ENCODE measurements around the gene CIAO2B. TPM values are rescaled to one million over a fixed set of nuclear protein-coding genes. Genes with fewer than 3 reads are reported as not detected.
"Not testable (repeated sequence)": the region's sequence is repeated elsewhere in the genome, so short reads cannot be mapped to it uniquely, and the experiment has no call there.

Gene CIAO2B
- polyA plus RNA-seq, 4 donors, result 79.0 to 120 (median 90.3) TPM

DNA sequence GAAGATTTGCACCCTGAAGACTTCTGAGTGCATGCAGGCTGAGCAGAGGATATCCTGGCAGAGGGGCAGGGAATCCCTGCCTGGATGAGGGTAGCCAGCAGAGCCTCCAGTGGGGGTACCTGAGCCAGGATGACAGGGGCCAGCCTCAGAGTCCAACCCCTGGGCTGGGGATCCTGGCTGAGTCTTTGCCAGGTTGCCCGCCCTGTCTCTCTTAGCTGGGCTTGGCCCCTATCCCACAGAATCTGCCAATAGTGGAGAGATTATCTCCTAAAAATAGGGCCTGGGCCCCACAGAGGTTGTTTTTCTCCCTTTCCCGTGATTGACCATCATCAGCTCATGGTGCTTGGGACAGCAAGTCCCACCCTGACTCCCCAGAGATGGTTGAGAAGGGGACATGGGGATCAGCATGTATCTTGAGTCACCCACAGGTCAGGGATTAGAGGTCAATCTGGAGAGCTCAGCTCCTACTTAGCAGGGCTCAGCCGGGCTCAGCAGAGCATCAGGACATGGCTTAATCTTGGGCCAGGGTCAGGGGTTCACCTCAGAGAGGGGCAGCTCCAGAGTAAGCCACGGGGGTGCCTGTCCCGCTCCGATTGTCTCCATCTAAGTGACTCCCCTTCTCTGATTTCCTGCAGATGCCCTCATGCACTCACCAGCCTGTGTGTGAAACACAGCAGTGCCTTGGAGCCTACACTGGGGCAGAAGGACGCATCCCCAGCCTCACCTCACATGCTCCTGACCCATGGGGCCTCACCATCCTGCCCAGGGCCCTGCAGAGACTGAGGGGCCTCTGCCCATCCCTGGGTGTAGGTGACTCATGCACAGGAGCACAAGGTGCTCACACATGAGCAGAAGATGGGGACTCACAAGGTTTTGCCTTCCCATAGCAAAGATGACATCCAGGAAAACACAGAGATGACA is 27.0 kb downstream of the CIAO2B start:
- no peak for DNase-seq (ENCODE audit: low read depth in 4 of 4, low spot score in 3 of 4)

DNA sequence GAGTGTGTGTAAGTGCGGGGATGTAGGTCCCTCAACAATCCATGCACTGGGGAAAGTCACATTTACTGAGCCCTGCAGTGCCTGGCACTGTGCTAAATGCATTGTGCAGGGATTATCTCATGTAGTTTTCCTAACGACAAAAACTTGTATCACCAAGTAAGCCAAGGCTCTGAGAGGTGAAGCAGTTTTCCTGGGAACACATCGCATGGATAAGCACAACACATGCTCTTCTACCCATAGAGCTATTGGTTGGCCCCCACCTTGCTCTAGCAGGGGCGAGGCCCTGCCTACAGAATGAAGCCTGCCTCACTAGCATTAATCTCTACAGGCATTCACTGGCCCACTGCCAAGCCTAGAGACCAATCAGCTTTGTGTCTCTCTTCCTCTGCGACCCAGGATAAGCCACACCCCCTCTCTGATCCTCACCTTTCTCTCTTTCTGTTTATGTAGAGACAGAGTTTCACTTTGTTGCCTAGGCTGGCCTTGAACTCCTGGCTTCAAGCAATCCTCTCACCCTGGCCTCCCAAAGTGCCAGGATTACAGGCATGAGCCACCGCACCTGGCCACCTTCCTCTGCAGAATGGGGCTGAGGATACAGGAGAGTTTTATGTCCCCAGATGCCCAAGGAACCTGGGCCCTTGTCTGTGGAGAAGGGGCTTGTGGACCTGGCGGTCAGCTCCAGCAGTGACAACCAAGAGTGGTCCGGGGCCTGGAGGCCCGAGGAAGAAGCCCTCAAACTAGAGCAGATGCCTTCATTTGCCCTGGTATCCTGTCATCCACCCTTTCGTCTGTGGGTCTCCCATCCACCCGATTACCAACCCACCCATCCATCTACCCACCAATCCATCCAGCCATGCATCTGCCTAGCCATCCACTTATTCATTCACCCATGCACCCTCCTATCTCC is 28.3 kb downstream of the CIAO2B start:
- peak in 2 of 4 donors; percentile 58 to 65 for DNase-seq (ENCODE audit: low read depth in 4 of 4, low spot score in 3 of 4)

DNA sequence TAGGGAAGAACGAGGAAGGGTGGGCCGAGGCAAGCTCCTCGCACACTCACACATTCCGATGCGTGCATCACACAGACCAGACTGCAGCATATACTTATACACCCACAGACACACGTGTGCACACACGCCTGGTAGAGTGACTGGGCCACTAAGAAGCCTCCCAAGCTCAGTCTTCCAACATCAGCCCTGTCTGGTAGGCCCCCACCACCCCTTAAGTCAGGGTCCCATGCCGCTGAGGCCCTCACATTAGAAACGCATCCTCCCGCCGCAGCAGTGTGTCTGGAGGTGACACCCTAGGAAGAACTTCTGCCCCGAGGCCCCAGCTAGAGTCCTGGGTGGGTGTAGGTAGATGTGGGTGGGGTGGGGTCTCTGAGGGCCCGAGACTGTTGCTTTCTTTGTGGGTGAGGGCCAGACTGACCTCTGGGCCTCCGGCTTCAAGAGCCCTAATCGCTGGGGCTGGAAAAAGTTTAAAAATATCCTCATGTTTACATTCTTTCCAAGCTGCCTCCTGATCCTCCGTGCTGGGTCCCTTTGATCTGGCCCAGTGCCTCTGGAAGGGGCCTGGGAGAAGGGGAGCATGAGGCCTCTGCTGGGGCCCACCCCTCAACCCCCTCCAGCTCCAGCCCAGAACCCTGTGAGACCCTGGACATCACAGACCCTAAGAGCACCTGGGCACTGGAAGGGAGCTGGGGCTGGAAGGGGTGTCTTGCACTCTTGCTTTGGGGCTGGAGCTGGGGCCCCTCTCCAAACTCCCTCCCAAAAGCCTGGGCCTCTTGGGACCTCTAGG is 29.2 kb downstream of the CIAO2B start:
- DNase-seq (ENCODE audit: low read depth in 4 of 4, low spot score in 3 of 4), result no peak

DNA sequence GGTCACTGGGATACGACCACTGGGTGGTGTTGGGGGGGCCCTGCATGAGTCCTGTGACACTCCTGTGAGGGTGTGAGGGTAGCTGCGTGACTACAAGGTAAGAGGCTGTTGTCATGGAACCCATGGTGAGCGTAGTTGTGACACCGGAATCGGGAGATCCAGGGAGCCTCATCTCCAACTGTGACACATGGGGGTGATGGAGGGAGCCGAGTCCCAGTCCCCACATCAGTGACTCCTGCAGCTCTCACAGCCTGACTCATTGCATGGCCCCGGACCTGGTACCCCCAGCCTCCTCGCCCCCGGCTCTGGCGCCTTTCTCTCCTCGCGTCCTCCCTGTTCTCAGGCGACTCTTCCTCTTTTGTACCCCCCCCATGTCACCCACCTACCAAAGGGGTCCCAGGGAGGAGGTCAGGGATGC is 29.8 kb downstream of the CIAO2B start:
- DNase-seq (ENCODE audit: low read depth in 4 of 4, low spot score in 3 of 4), result no peak

DNA sequence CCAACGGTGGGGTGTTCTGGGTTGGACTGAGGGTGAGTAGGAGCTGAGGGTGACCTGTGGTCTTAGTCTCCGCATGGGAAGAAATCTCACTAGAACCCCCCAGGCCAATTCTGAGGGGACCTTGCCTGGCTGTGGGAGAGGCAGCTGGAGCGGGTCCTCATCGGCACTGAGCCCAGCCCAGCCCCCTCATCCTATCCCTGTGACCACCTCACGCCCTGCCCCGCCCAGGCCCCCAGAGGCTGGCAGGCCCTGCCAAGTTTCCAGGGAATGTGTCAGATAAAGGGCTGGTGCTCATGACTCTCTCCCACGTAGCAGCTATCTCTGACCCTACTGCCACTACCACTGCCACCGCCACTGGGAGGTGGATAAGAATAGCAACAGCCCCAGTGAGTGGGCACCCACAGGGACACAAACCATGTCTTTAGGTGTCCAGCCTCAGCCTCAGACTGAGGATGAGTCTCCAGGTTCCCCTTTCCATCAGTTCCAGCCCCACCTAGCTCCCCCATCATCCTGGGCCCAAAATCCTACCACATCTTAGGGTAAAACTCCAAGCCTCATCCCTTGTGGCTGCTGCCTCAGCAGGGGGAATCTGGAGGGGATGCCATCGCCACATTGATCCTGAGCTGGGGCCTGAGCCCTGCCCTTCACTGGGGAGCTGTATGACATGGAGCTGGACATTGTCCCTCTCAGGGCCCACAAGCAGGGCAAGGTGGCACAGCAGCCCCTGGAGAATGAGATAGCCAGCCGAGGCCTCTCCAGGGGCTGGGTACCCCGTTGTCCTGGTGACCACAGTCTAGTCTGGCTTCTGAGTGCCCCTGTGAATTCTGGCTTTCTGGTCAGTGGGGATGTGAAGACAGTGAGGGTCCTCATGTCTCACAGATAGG is 30.4 kb downstream of the CIAO2B start:
- no peak for DNase-seq (ENCODE audit: low read depth in 4 of 4, low spot score in 3 of 4)

DNA sequence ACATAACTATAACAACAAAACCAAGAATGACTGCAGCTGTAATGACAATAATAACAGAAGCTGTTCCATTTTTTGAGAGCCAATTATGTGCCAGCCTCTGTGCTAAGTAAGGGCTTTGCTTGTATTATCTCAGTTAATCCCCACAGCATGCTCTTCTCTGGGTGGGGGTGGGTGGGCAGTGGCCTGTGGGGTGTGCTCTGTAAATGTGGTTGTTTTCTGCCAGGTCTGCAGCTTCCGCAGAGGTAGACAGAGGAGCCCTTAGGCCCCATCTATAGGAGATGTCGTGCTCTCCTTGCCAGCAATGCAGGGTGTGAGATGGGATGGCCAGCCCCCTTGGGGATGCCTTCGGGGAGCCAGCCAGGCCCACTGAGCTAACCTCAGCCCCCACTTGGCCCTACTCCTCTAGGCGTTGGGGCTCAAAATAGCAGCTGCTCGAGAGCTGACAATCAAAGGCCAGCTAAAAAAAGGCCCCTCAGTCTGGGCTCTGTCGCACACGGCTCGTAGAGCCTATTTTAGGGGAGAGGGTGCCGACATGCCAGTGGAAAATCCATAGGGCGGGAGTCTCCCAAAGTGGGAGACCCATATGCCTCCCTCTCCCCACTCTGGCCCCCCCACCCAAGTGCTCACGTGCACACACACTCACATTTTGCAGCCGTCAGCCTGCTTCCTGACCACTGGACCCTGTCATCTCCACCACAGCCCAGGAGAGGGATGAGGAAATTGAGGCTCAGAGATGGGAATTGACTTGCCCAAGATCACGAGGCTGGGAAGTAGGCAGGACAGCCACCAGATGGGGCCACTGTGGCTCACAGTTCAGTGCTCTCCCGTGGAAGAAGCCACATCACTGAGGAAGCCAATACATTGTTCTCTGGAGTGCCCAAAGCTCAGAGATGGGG is 31.3 kb downstream of the CIAO2B start:
- no peak for DNase-seq (ENCODE audit: low read depth in 4 of 4, low spot score in 3 of 4)

DNA sequence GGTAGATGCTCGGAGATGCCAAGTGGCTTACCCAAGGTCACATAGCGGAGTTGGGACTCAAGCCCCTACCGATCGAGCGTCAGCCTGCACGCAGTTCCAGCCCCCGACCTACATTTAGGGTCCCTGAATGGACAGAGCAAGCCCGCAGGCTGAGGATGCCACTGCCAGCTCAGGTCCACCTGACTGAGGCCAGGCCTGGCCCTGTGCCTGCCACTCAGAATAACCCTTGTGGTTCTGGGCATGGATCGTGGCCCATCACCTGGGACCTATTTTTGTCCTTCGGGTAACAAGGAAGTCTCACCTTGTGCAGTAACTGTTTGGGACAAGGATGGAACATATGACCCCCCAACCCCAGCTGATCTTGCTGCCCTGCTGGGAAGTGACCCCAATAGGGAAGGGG is 32.6 kb downstream of the CIAO2B start:
- DNase-seq (ENCODE audit: low read depth in 4 of 4, low spot score in 3 of 4), result no peak

DNA sequence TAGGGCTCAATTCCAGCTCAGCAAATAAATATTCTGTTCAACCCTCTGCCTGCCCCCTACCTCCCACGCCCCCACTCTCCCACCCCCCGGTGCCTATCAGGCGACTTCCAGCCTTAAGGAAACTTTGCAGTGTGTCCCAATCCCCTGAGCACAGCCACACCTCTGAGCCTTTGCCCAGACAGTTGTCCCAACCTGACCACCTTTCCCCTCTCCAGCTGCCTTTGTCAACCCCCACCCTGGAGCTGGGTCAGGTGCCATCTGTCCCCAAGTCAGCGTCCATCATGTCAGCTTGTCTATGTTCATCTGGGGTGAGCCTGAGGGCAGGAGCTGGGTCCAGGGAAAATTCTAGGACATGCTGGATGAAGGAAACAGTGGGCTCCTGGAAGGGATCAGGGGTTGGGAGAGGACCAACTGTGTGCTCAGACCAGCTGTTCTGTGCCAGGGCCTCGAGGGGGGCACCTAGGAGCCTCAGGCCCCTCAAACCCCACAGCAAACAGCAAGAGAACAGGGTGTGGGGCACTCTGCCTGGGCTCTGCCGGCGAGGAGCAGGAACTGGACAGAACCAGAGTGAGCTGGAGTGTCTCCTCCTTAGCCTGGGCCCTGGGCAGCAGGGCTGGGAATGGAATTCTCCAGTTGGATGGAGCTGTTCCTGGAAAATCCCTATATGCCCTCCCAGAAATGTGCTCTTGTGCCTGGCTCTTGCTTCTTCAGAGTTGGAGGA is 33.3 kb downstream of the CIAO2B start:
- DNase-seq (ENCODE audit: low read depth in 4 of 4, low spot score in 3 of 4), result no peak

DNA sequence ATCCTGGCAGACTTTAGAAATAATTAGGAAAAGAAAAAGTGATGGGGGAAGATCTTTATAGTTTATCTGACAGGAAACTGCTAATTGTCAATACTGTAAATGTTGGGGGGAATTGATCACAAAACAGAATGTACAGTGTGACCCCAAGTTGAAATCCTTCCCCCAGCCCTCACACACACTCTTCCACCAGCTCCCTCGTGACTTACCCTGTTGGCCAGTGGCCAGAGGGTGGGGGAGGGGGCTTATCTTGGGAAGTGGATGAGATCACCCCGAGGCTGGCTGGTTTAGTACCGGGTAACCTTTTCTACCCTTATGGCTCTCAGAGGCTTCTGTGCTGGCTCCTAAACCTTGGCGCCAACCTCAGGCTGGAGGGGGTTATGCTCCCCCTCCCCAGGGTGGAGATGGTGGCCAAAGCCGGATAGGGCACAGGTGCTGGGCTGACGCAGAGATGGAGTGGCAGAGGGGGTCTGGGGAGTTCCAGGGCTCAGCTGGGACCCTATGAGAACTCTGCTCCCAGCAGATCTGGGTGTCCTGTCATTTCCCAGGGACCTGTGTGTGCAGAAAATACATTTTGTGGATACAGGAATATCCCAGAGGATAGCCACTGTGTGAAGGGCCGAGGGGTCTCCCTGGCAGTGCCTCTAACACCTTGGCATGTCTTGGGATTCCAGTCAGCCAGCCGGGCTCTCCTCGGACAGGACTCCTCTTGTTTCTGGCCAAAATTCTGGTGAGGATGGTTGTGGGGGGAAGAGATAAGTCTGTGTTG is 34.1 kb downstream of the CIAO2B start:
- DNase-seq (ENCODE audit: low read depth in 4 of 4, low spot score in 3 of 4), result peak in 3 of 4 donors; percentile 72 to 80 (median 79)

DNA sequence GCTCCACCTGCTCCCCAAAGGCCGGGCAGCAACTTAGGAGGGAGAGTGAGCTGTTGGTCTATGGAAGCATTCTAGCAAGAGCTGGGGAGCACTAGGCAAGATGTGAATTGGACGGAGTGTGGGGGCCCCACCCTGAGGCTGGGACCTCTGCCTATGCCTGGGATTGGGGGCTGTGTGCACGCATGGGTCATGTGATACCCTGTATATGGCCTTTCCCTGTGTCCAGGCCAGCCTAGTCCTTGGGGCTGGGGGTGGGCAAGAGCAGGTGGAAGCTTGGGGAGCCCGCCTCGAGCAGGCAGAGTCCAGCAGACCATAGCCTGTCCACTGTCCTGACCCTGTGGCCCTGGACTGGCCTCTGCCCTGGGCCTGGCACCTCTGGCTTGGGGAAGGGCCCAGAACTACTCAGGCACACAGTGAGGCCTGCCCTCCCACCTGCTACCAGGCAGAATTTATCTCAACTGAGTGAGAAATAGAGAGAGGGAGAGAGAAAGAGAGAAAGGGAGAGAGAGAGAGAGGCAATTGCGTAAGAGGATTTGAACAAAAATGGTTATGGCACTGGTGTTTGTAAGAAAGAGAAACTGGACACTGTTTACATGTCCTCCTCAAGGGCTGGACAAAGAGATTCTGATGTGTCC is 34.8 kb downstream of the CIAO2B start:
- no peak for DNase-seq (ENCODE audit: low read depth in 4 of 4, low spot score in 3 of 4)

DNA sequence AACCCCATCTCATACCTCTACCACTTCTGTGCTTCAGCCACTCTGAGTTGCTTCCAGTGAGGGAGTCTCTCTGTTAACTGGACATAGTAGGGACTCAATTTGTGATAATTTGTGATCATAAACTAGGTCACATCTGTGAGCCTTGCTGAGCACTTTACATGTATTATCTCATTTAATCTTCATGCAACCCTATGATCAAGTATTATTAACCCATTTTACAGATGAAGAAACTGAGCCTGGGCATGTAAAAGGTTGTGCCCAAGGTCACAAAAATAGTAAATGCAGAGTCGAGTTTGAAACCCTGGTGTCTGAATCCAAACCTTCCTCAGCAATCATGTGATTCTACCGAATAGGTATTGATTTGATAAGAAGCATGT is 35.3 kb downstream of the CIAO2B start:
- no peak for DNase-seq (ENCODE audit: low read depth in 4 of 4, low spot score in 3 of 4)

DNA sequence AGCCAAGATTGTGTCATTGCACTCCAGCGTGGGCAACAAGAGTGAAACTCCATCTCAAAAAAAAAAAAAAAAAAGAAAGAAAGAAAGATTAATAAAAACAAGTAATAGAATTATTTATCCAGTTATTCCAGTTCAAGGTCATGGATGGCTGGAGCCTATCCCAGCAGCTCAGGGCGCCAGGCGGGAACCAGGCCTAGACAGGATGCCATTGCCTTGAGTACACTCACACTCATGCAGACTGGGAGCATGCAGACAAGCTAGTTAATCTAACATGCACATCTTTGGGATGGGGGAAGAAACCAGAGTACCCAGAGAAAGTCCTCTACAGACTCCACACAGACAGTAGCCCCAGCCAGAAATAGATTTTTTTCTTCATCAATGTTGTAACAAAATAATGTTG is 36.0 kb downstream of the CIAO2B start:
- no peak for DNase-seq (ENCODE audit: low read depth in 4 of 4, low spot score in 3 of 4)

DNA sequence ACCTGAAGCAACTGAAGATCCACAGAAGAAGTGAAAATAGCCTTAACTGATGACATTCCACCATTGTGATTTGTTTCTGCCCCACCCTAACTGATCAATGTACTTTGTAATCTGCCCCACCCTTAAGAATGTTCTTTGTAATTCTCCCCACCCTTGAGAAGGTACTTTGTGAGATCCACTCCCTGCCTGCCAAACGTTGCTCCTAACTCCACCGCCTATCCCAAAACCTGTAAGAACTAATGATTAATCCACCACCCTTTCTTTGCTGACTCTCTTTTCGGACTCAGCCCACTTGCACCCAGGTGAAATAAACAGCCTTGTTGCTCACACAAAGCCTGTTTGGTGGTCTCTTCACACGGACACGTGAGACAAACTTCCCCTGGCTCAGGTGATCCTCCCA is 37.5 kb downstream of the CIAO2B start:
- not testable (repeated sequence) for DNase-seq (ENCODE audit: low read depth in 4 of 4, low spot score in 3 of 4)

DNA sequence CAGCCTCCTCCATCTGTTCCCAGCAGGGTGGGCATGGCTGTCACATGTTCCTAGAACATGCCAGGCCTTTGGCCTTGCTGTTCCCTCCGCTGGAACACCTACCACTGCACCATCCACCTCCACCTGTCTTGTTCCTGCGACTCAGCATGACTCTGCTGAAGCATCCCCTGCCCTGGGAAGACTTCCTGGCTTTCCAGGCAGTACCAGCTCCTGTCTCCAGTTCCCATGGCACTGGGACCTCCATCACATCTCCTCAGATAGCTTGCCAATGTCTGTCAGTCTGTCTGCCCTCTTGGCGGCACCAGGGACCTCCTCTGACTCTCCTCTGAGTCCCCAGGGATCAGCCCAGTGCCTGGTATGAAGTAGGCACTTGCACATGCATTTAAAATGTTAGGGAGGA is 38.2 kb downstream of the CIAO2B start:
- DNase-seq (ENCODE audit: low read depth in 4 of 4, low spot score in 3 of 4), result no peak

DNA sequence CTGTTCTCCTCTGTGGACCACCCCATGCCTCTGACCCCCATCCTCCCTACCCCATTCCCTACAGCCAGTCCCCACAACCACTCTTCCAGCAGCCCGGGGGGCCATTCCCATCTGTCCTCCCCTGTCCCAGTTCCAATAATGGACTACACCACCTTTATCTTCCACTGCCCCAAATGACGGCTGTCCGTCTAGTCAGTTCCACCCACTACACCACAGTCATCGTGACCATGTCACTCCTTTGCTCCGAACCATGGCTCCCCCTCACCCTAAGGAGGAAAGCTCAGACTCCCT is 38.6 kb downstream of the CIAO2B start:
- no peak for DNase-seq (ENCODE audit: low read depth in 4 of 4, low spot score in 3 of 4)

DNA sequence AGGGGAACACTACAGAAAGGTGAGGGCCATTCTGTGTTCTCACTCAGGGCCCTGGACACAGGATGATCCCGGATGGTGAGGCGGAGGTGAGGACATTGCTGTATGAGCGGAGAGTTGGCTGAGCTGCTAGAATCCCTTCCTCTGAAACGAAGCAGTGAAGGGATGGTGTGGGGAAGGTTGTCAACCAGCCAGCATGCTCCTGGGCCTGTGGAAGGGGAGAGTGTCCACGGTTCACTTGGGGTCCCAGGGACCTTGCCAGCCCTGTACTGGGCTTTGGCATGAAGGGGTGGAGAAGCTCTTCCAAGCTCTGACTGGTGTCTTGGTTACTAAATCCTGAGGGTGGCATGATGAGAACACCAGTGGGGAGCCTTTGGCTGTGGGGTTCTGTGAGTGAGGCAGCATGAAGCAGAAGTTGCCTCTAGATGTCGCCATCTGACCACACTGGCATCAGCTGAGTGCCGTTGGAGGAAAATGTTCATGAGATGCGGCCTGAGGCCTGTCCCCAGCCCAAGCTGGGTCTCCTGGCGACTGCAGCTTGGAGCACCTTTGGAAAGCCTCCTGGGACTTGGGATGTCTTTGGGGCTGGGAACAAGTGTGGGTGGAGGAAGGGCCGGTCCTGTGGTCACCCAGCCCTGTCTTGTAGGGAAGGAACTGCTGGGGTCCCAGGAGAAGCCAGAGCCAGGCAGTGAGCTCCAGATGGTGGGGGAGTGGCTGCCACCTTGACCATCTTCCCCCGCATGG is 39.1 kb downstream of the CIAO2B start:
- DNase-seq (ENCODE audit: low read depth in 4 of 4, low spot score in 3 of 4), result no peak

Data from right renal pelvis (tissue), 4 donors.